HG03175 (cell line): Measurements from ENCODE around the gene ZKSCAN1.
"Not testable (repeated sequence)": the region's sequence is repeated elsewhere in the genome, so short reads cannot be mapped to it uniquely, and the experiment has no call there.

ENCODE experiments used
- ATAC-seq: cut with Tn5 transposase; IDR thresholded peaks from one replicate; pipeline ENCODE4 v1.9.1; 2021; ENCODE audit warnings: mild to moderate bottlenecking, moderate library complexity; ENCODE audit not compliant: unreplicated experiment

ZKSCAN1 gene

GRCh38 chr7:100000239-100000638 lies 15.2 kb upstream of the ZKSCAN1 start:
- no peak for ATAC-seq

GRCh38 chr7:100003711-100004661 lies 11.4 kb upstream of the ZKSCAN1 start:
- ATAC-seq = no peak

GRCh38 chr7:100007887-100008286 lies 7.5 kb upstream of the ZKSCAN1 start:
- ATAC-seq = no peak

GRCh38 chr7:100008525-100008924 lies 6.9 kb upstream of the ZKSCAN1 start:
- ATAC-seq = no peak

GRCh38 chr7:100009952-100010351 lies 5.4 kb upstream of the ZKSCAN1 start:
- not testable (repeated sequence) for ATAC-seq

GRCh38 chr7:100010901-100011300 lies 4.5 kb upstream of the ZKSCAN1 start:
- ATAC-seq = no peak

GRCh38 chr7:100011516-100011915 lies 3.9 kb upstream of the ZKSCAN1 start:
- ATAC-seq = no peak

GRCh38 chr7:100012385-100013327 lies 2.7 kb upstream of the ZKSCAN1 start:
- not testable (repeated sequence) for ATAC-seq

- ATAC-seq = no peak
Measured at GRCh38 chr7:100013328-100013676, 2.1 kb upstream of the ZKSCAN1 start.

GRCh38 chr7:100016215-100016901 lies 962 bp downstream of the ZKSCAN1 start:
- no peak for ATAC-seq

GRCh38 chr7:100017300-100017699 lies 1.9 kb downstream of the ZKSCAN1 start:
- no peak for ATAC-seq

- ATAC-seq = no peak
Measured at GRCh38 chr7:100017875-100018274, 2.5 kb downstream of the ZKSCAN1 start.

- ATAC-seq = no peak
Measured at GRCh38 chr7:100019908-100020307, 4.5 kb downstream of the ZKSCAN1 start.

GRCh38 chr7:100021297-100021696 lies 5.9 kb downstream of the ZKSCAN1 start:
- no peak for ATAC-seq

GRCh38 chr7:100022621-100023020 lies 7.2 kb downstream of the ZKSCAN1 start:
- ATAC-seq = no peak

GRCh38 chr7:100023526-100023925 lies 8.1 kb downstream of the ZKSCAN1 start:
- no peak for ATAC-seq

GRCh38 chr7:100024020-100024619 lies 8.7 kb downstream of the ZKSCAN1 start:
- ATAC-seq = no peak

- ATAC-seq = no peak
Measured at GRCh38 chr7:100027197-100027596, 11.8 kb downstream of the ZKSCAN1 start.

GRCh38 chr7:100029596-100029995 lies 14.2 kb downstream of the ZKSCAN1 start:
- no peak for ATAC-seq

- ATAC-seq = no peak
Measured at GRCh38 chr7:100033526-100033925, 18.1 kb downstream of the ZKSCAN1 start.
